ENCODE results near the gene KCNIP4. TPM values are rescaled to one million over a fixed set of nuclear protein-coding genes. Genes with fewer than 3 reads are reported as not detected.
A peak's percentile ranks its signal among the peaks of the same experiment; 100 is the strongest.

KCNIP4 gene
- total and polyA plus RNA-seq, 2 experiments from 2014 or later = 0.14 to 0.63 TPM

DNA sequence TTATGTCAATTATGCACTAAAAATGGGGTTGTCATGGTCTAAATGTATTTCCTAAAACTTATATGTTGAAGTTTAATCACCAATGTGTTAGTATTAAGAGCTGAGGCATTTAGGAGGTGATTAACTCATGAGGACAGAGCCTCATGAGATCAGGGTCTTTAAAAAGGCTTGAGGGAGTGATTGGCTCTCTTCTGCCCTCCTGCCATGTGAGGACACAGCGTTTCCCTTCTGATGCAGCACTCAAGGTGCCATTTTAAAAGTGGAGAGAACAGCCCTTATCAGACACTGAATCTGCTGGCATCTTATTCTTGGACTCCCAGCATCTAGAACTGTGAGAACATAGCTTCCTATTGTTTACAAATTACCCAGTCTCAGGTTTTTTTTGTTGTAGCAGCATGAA is 581.7 kb downstream of the KCNIP4 start (continued):
- no peak for TF ChIP-seq ZNF462 (CRISPR knock-in tag; IDR thresholded peaks at IDR 0.05)

DNA sequence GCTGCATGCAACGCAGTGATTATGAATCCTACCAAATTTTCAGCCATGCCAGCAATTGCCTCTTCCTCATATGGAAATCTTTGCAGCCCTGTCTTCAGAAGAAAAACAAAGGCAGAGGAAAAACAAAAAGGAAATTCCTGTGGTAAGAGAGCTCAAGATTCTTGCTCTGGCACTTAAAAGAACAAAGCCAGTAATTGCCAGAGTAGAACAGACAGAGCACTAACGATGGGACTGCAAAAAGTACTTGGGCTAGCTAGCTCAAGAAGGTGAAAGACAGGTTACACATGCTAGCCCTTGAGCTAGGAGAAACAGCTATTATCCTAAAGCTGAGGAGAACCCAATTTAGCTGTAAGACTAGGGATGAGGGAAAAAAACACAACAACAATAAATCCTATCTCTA is 582.3 kb downstream of the KCNIP4 start:
- peak; percentile 71 for ATAC-seq
- Histone ChIP-seq H4K20me1 (replicated peaks; ENCODE audit: insufficient read depth) (no peaks in the 10 kb centered on the region), H3K4me3 (0 out of 2 replicates have a peak overlapping the region, but pooled peaks have one; percentile 3), H3K27me3 (ENCODE audit: insufficient read depth) (no peaks in the 10 kb centered on the region), H3K4me2 (peak overlapping the region; percentile 45; the same call in 1 of the 2 replicates), H2AFZ (peak overlapping the region; percentile 79; the same call in 1 of the 2 replicates), H3K36me3 (ENCODE audit: insufficient read depth) (no peaks in the 10 kb centered on the region), H3K4me1 (ENCODE audit: insufficient read depth) (peaks cover 19% of the 10 kb centered on the region), H3K27ac (ENCODE audit: low read depth) (peak overlapping the region; percentile 84; the same call in 1 of the 2 replicates), H3K9me2 (ENCODE audit: insufficient read depth) (no peaks in the 10 kb centered on the region), H3K79me2 (replicated peaks; ENCODE audit: insufficient read depth) (no peaks in the 10 kb centered on the region), H3F3A (replicated peaks; ENCODE audit: low read depth) (no peaks in the 10 kb centered on the region)
- Mint-ChIP-seq H3K36me3 (ENCODE audit: low read depth) (no peaks in the 10 kb centered on the region), H3K9me3 (no peaks in the 10 kb centered on the region), H3K4me1 (peaks cover 28% of the 10 kb centered on the region), H3K4me3 (no peak overlapping the region), H3K27me3 (ENCODE audit: insufficient read depth, low read depth, poor library complexity) (no peaks in the 10 kb centered on the region), H3K27ac (no peak overlapping the region)
- peak; percentile 61 for DNase-seq (ENCODE audit: low spot score)
- TF ChIP-seq EZH2phosphoT487 (IDR thresholded peaks at IDR 0.05; ENCODE audit: unreplicated experiment) (no peak), POLR2AphosphoS5 (IDR thresholded peaks at IDR 0.05; ENCODE audit: low read depth) (no peak), ZNF462 (CRISPR knock-in tag; IDR thresholded peaks at IDR 0.05) (peak; percentile 72)
- TF ChIP-seq, protein P1, sequence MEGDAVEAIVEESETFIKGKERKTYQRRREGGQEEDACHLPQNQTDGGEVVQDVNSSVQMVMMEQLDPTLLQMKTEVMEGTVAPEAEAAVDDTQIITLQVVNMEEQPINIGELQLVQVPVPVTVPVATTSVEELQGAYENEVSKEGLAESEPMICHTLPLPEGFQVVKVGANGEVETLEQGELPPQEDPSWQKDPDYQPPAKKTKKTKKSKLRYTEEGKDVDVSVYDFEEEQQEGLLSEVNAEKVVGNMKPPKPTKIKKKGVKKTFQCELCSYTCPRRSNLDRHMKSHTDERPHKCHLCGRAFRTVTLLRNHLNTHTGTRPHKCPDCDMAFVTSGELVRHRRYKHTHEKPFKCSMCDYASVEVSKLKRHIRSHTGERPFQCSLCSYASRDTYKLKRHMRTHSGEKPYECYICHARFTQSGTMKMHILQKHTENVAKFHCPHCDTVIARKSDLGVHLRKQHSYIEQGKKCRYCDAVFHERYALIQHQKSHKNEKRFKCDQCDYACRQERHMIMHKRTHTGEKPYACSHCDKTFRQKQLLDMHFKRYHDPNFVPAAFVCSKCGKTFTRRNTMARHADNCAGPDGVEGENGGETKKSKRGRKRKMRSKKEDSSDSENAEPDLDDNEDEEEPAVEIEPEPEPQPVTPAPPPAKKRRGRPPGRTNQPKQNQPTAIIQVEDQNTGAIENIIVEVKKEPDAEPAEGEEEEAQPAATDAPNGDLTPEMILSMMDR (conservative IDR thresholded peaks at IDR 0.05; ENCODE audit: low read depth in 2 of 2) = no peak
